NCI-H128 (cell line): ENCODE measurements around the gene TRRAP.
"Not testable (repeated sequence)": the region's sequence is repeated elsewhere in the genome, so short reads cannot be mapped to it uniquely, and the experiment has no call there.

Experiments
- DNase-seq: peaks from one replicate; lab custom pipeline; 2025; ENCODE audit not compliant: unreplicated experiment; lab: John Stamatoyannopoulos, UW

The TRRAP gene

GRCh38 chr7:99027841-99028240 is 149.5 kb downstream of the TRRAP start:
- DNase-seq, result no peak

- DNase-seq, result no peak
Observed at GRCh38 chr7:99028261-99028973, 150.1 kb downstream of the TRRAP start.

- no peak for DNase-seq
Observed at GRCh38 chr7:99029466-99030435, 151.4 kb downstream of the TRRAP start.

- DNase-seq, result no peak
Observed at GRCh38 chr7:99030457-99030856, 152.1 kb downstream of the TRRAP start.

- no peak for DNase-seq
Observed at GRCh38 chr7:99030951-99031350, 152.6 kb downstream of the TRRAP start.

- no peak for DNase-seq
Observed at GRCh38 chr7:99031496-99031895, 153.2 kb downstream of the TRRAP start.

- no peak for DNase-seq
Observed at GRCh38 chr7:99032928-99033327, 154.6 kb downstream of the TRRAP start.

- DNase-seq, result no peak
Observed at GRCh38 chr7:99033765-99034164, 155.4 kb downstream of the TRRAP start.

GRCh38 chr7:99034932-99035722 is 156.8 kb downstream of the TRRAP start:
- DNase-seq, result no peak

- DNase-seq, result no peak
Observed at GRCh38 chr7:99035723-99036545, 157.6 kb downstream of the TRRAP start.

GRCh38 chr7:99036546-99037111 is 158.3 kb downstream of the TRRAP start:
- no peak for DNase-seq

- no peak for DNase-seq
Observed at GRCh38 chr7:99037327-99037940, 159.1 kb downstream of the TRRAP start.

GRCh38 chr7:99038086-99038855 is 159.9 kb downstream of the TRRAP start:
- DNase-seq, result no peak

GRCh38 chr7:99039384-99039891 is 161.1 kb downstream of the TRRAP start:
- DNase-seq, result no peak

- peak; percentile 46 for DNase-seq
Observed at GRCh38 chr7:99040104-99040958, 162.0 kb downstream of the TRRAP start.

GRCh38 chr7:99041526-99041925 is 163.2 kb downstream of the TRRAP start:
- no peak for DNase-seq

GRCh38 chr7:99042957-99043356 is 164.6 kb downstream of the TRRAP start:
- no peak for DNase-seq

- DNase-seq, result not testable (repeated sequence)
Observed at GRCh38 chr7:99044858-99045257, 166.5 kb downstream of the TRRAP start.
